ENCODE measurements around the gene CALY. TPM values are rescaled to one million over a fixed set of nuclear protein-coding genes. Genes with fewer than 3 reads are reported as not detected.

The CALY gene
- total and polyA plus RNA-seq, 12 donors: 0.55 to 30.7 (median 12.4) TPM; not detected in 4

DNA sequence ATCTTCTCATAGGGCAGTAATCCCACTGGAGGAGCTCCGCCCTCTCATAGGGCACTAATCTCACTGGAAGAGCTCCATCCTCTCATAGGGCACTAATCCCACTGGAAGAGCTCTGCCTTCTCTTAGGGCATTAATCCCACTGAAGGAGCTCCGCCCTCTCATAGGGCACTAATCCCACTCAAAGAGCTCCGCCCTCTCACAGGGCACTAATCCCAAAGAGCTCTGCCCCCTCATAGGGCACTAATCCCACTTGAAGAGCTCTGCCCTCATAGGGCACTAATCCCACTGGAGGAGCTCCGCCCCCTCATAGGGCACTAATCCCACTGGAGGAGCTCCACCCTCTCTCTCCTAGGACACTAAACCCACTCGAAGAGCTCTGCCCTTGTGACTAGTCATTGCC, 24.5 kb upstream of the CALY start:
- no peaks in the 10 kb centered on the region for H3K27me3 ChIP-seq

DNA sequence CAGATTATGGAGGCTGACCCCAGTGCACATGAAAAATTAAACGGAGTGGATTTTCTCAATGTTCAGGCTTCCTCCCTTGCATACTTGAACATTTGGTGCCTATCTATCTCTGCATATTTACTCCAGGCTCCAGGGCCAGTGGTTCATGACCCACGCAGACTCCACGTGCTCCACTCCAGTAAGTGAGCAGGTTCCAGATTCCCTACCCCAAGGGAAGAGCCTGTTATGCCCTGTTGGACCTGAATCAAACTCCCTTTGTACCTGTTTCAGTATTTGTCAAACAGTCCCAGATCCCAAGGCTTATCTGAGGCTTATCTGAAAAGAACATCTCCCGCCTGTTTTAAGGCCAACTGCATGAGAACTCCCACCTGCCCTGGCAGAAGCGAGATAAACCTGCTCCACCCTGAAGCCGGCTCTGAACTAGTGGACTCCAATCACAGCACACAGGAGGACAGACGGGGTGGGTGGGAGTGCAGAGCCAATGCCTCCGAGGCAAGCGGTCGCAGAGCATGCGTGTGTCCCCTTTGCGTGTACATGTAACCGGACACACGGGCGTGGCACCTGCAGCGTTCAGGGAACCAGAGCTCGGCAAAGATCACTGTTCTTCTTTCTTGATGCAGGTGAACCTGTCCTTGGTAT, 23.4 kb upstream of the CALY start:
- TF ChIP-seq POLR2A (IDR thresholded peaks at IDR 0.05): no peak
- TF ChIP-seq, protein P1, sequence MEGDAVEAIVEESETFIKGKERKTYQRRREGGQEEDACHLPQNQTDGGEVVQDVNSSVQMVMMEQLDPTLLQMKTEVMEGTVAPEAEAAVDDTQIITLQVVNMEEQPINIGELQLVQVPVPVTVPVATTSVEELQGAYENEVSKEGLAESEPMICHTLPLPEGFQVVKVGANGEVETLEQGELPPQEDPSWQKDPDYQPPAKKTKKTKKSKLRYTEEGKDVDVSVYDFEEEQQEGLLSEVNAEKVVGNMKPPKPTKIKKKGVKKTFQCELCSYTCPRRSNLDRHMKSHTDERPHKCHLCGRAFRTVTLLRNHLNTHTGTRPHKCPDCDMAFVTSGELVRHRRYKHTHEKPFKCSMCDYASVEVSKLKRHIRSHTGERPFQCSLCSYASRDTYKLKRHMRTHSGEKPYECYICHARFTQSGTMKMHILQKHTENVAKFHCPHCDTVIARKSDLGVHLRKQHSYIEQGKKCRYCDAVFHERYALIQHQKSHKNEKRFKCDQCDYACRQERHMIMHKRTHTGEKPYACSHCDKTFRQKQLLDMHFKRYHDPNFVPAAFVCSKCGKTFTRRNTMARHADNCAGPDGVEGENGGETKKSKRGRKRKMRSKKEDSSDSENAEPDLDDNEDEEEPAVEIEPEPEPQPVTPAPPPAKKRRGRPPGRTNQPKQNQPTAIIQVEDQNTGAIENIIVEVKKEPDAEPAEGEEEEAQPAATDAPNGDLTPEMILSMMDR (IDR thresholded peaks at IDR 0.05): no peak
- H3K4me1 ChIP-seq (replicated peaks in 1 of 2): peaks cover 6 to 12% of the 10 kb centered on the region in 2 donors
- 74 to 82% (median 79%) methylated on average over 16 to 17 of the region's 17 CpGs for WGBS, 4 donors
- no peaks in the 10 kb centered on the region for H3K27me3 ChIP-seq
- peaks cover 0 to 26% of the 10 kb centered on the region in 2 donors for H3K36me3 ChIP-seq (replicated peaks in 1 of 2)
- no peak overlapping the region for H3K27ac ChIP-seq
- intact Hi-C loops (cut with DNase I): no loop called here
- no peak for DNase-seq
- H3K4me3 ChIP-seq: no peak overlapping the region
- H3K9me3 ChIP-seq (replicated peaks in 1 of 3): no peaks in the 10 kb centered on the region

More for the DNA sequence above, 24.5 kb upstream of the CALY start:
- intact Hi-C loops (cut with DNase I): no loop called here
- Histone ChIP-seq H3K9me3 (replicated peaks in 1 of 3) (no peaks in the 10 kb centered on the region), H3K4me1 (replicated peaks in 1 of 2) (peaks cover 6 to 12% of the 10 kb centered on the region in 2 donors), H3K27ac (no peak overlapping the region), H3K4me3 (no peak overlapping the region), H3K36me3 (replicated peaks in 1 of 2) (peaks cover 0 to 38% of the 10 kb centered on the region in 2 donors)
- DNase-seq: no peak
- TF ChIP-seq, protein P1 (IDR thresholded peaks at IDR 0.05): no peak
- no peak for TF ChIP-seq POLR2A (IDR thresholded peaks at IDR 0.05)
- 90 to 97% (median 96%) methylated on average over 4 to 5 of the region's 5 CpGs for WGBS, 4 donors

DNA sequence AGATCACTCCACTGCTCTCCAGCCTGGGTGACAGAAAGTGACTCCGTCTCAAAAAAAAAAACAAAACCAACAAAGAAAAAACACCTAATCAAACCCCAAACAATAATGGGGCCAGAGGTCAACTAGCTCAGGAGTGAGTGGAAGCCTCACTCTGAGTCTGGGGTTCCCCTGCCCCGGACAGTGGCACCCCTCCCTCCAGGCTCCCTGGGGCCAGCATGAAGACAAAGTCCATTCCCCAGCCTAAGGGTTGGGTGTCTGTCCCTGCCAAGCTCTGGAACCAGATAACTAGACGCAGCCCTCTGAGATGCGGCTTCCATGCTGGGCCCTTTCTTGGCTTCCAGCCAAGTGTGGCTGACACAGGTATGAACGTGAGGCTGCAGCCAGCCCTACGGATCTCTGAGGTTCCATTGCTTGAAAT, 22.9 kb upstream of the CALY start:
- no peaks in the 10 kb centered on the region for H3K27me3 ChIP-seq
- WGBS, 4 donors: 35 to 61% (median 49%) methylated on average over 6 of the region's 6 CpGs
- no peak overlapping the region for H3K4me3 ChIP-seq
- H3K9me3 ChIP-seq (replicated peaks in 1 of 3): no peaks in the 10 kb centered on the region
- no peak for TF ChIP-seq POLR2A (IDR thresholded peaks at IDR 0.05)
- TF ChIP-seq, protein P1 (IDR thresholded peaks at IDR 0.05): no peak
- intact Hi-C loops (cut with DNase I): no loop called here
- no peak overlapping the region for H3K27ac ChIP-seq
- DNase-seq: no peak
- peaks cover 0 to 21% of the 10 kb centered on the region in 2 donors for H3K36me3 ChIP-seq (replicated peaks in 1 of 2)
- peaks cover 6 to 12% of the 10 kb centered on the region in 2 donors for H3K4me1 ChIP-seq (replicated peaks in 1 of 2)

DNA sequence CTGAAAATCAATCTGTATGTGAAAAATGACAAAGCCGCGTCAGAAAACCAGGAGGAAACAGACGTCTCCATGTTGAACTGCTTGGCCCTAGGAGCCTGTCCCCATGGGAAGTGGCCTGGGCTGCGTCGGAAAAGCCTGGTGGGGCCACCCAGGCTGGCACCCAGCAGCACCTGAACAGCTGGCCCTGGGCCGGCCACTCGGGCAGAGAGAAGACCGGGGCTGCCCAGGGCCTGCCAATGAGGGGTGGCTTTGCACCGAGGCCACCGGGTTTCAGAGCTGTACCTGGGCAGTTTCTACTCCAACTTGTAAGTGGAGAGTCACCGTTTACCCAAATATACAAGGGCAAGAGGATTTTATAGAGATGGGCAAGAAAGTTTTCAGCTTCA, 22.2 kb upstream of the CALY start:
- Histone ChIP-seq H3K36me3 (replicated peaks in 1 of 2) (peaks cover 0 to 15% of the 10 kb centered on the region in 2 donors), H3K27me3 (no peaks in the 10 kb centered on the region), H3K4me1 (replicated peaks in 1 of 2) (peaks cover 6 to 12% of the 10 kb centered on the region in 2 donors), H3K4me3 (no peak overlapping the region), H3K9me3 (replicated peaks in 1 of 3) (no peaks in the 10 kb centered on the region), H3K27ac (peak overlapping the region in 1 of 5 donors; percentile 74)
- 81 to 87% (median 83%) methylated on average over 8 to 11 of the region's 11 CpGs for WGBS, 4 donors
- no peak for TF ChIP-seq POLR2A (IDR thresholded peaks at IDR 0.05)
- TF ChIP-seq, protein P1 (IDR thresholded peaks at IDR 0.05): no peak
- no peak for DNase-seq
- intact Hi-C loops (cut with DNase I): no loop called here
